H9 (cell line): ENCODE measurements around the gene ACOT13. TPM values are rescaled to one million over a fixed set of nuclear protein-coding genes. Genes with fewer than 3 reads are reported as not detected.

Experiments
- DNase-seq: peaks from one replicate; pipeline ENCODE4 v3.0.0-alpha.2; 2017
- H2AFZ ChIP-seq: one replicate; pipeline ENCODE4 v1.6.1; 2013; ENCODE audit warnings: mild to moderate bottlenecking, low read length, control low read depth, moderate library complexity
- H2AK5ac ChIP-seq: 2 replicates; pipeline ENCODE4 v1.6.1; 2013; ENCODE audit warnings: low read length, control low read depth, mixed read lengths; ENCODE audit not compliant: insufficient read length
- H2BK120ac ChIP-seq: one replicate; pipeline ENCODE4 v1.6.1; 2013; ENCODE audit warnings: low read depth, mild to moderate bottlenecking, low read length, control low read depth, inconsistent platforms; ENCODE audit not compliant: poor library complexity, severe bottlenecking
- H2BK12ac ChIP-seq: 2 replicates; pipeline ENCODE4 v1.6.1; 2013; ENCODE audit warnings: low read length, control low read depth, mixed read lengths, low read depth; ENCODE audit not compliant: insufficient read length
- H2BK15ac ChIP-seq: 2 replicates; pipeline ENCODE4 v1.6.1; 2013; ENCODE audit warnings: low read depth, low read length, control low read depth
- H2BK20ac ChIP-seq: one replicate; pipeline ENCODE4 v1.6.1; 2013; ENCODE audit warnings: low read depth, mild to moderate bottlenecking, low read length, control low read depth, inconsistent platforms; ENCODE audit not compliant: poor library complexity, severe bottlenecking
- H2BK5ac ChIP-seq: 2 replicates; pipeline ENCODE4 v1.6.1; 2013; ENCODE audit warnings: low read length, control low read depth, mixed read lengths; ENCODE audit not compliant: insufficient read length
- H3K14ac ChIP-seq: 2 replicates; pipeline ENCODE4 v1.6.1; 2013; ENCODE audit warnings: low read length, control low read depth; ENCODE audit not compliant: insufficient read depth
- H3K18ac ChIP-seq: 2 replicates; pipeline ENCODE4 v1.6.1; 2013; ENCODE audit warnings: low read depth, mild to moderate bottlenecking, mixed read lengths, low read length, control low read depth; ENCODE audit not compliant: insufficient read length
- H3K23ac ChIP-seq: 2 replicates; pipeline ENCODE4 v1.6.1; 2013; ENCODE audit warnings: low read length, control low read depth, mixed read lengths, low read depth; ENCODE audit not compliant: insufficient read length
- H3K23me2 ChIP-seq: 2 replicates; pipeline ENCODE4 v1.6.1; 2013; ENCODE audit warnings: low read depth, mild to moderate bottlenecking, mixed read lengths, low read length, control low read depth; ENCODE audit not compliant: insufficient read length, poor library complexity, severe bottlenecking
- H3K27ac ChIP-seq: 2 replicates; pipeline ENCODE4 v1.5.1; 2013; ENCODE audit warnings: low read length, control low read depth, mixed read lengths, low read depth; ENCODE audit not compliant: insufficient read length
- H3K27me3 ChIP-seq: 2 replicates; pipeline ENCODE4 v1.6.1; 2013; ENCODE audit warnings: low read length, control low read depth, inconsistent platforms; ENCODE audit not compliant: insufficient read depth
- H3K4ac ChIP-seq: 2 replicates; pipeline ENCODE4 v1.6.1; 2013; ENCODE audit warnings: low read depth, mild to moderate bottlenecking, control low read depth, inconsistent platforms, low read length, moderate library complexity
- H3K4me1 ChIP-seq: 2 replicates; pipeline ENCODE4 v1.6.1; 2013; ENCODE audit warnings: low read length, control low read depth, inconsistent platforms; ENCODE audit not compliant: insufficient read depth
- H3K4me2 ChIP-seq: 2 replicates; pipeline ENCODE4 v1.6.1; 2013; ENCODE audit warnings: low read length, control low read depth, mixed read lengths; ENCODE audit not compliant: insufficient read length, insufficient read depth
- H3K56ac ChIP-seq: 2 replicates; pipeline ENCODE4 v1.6.1; 2013; ENCODE audit warnings: low read depth, mild to moderate bottlenecking, mixed read lengths, low read length, control low read depth; ENCODE audit not compliant: insufficient read length
- H3K79me1 ChIP-seq: 2 replicates; pipeline ENCODE4 v1.6.1; 2013; ENCODE audit warnings: low read depth, mild to moderate bottlenecking, moderate library complexity, low read length, control low read depth, inconsistent platforms; ENCODE audit not compliant: insufficient read depth, poor library complexity, severe bottlenecking
- H3K79me2 ChIP-seq: 2 replicates; pipeline ENCODE4 v1.6.1; 2013; ENCODE audit warnings: low read length, control low read depth, inconsistent platforms; ENCODE audit not compliant: insufficient read depth
- H3K9ac ChIP-seq: 2 replicates; pipeline ENCODE4 v1.6.1; 2013; ENCODE audit warnings: low read length, control low read depth, mixed read lengths; ENCODE audit not compliant: insufficient read length; ENCODE audit errors: extremely low read depth
- H3K9me3 ChIP-seq: one replicate; pipeline ENCODE4 v1.6.1; 2013; ENCODE audit warnings: low read depth, low read length, inconsistent platforms; ENCODE audit not compliant: control insufficient read depth
- H3T11ph ChIP-seq: one replicate; pipeline ENCODE4 v1.6.1; 2013; ENCODE audit warnings: mild to moderate bottlenecking, low read length, control low read depth, inconsistent platforms
- H4K20me1 ChIP-seq: one replicate; pipeline ENCODE4 v1.6.1; 2013; ENCODE audit not compliant: control insufficient read depth, insufficient read length, insufficient read depth
- H4K5ac ChIP-seq: 2 replicates; pipeline ENCODE4 v1.6.1; 2013; ENCODE audit warnings: low read depth, mild to moderate bottlenecking, mixed read lengths, low read length, control low read depth; ENCODE audit not compliant: insufficient read length
- H4K8ac ChIP-seq: replicated peaks from 2 replicates; pipeline ENCODE4 v1.6.1; 2013; ENCODE audit warnings: low read length, control low read depth, mixed read lengths, low read depth; ENCODE audit not compliant: insufficient read length
- H4K91ac ChIP-seq: 2 replicates; pipeline ENCODE4 v1.6.1; 2013; ENCODE audit warnings: low read depth, mild to moderate bottlenecking, moderate library complexity, mixed read lengths, low read length, control low read depth; ENCODE audit not compliant: insufficient read length
- H3K27ac Mint-ChIP-seq, 3 experiments: 2 replicates in 2 of 3; 3 replicates in 1 of 3; pipeline ENCODE4 v1.8.0; 2020 to 2021; ENCODE audit warnings: mixed read lengths in 3 of 3, mild to moderate bottlenecking in 1 of 3, moderate library complexity in 1 of 3
- H3K27me3 Mint-ChIP-seq: 2 replicates; pipeline ENCODE4 v1.8.0; 2021; ENCODE audit warnings: low read depth, mild to moderate bottlenecking, moderate library complexity, mixed read lengths
- H3K36me3 Mint-ChIP-seq, 3 experiments: 2 replicates in 2 of 3; 3 replicates in 1 of 3; pipeline ENCODE4 v1.8.0; 2020 to 2021; ENCODE audit warnings: low read depth in 3 of 3, mixed read lengths in 3 of 3; ENCODE audit not compliant: insufficient read depth in 1 of 3
- H3K4me1 Mint-ChIP-seq, 2 experiments: 2 replicates each; pipeline ENCODE4 v1.8.0; 2020; ENCODE audit warnings: mixed read lengths in 2 of 2
- H3K4me3 Mint-ChIP-seq, 2 experiments: 2 replicates in 1 of 2; 3 replicates in 1 of 2; pipeline ENCODE4 v1.8.0; 2020 to 2021; ENCODE audit warnings: mild to moderate bottlenecking in 2 of 2, mixed read lengths in 2 of 2, moderate library complexity in 1 of 2
- H3K9me3 Mint-ChIP-seq, 2 experiments: 2 replicates in 1 of 2; 3 replicates in 1 of 2; pipeline ENCODE4 v1.8.0; 2020; ENCODE audit warnings: mild to moderate bottlenecking in 2 of 2, mixed read lengths in 2 of 2, moderate library complexity in 1 of 2
- CTCF ChIP-seq: fragments of 200-600 bp; sonication (generic); conservative IDR thresholded peaks from 3 replicates; pipeline ENCODE4 v1.8.0; 2021; ENCODE audit warnings: antibody characterized with exemption, mild to moderate bottlenecking
- WGBS: extraction: QIAGEN DNeasy Blood & Tissue Kit; methylation state at CpG from one replicate; pipeline ENCODE4 v1.1.7; 2013; ENCODE audit warnings: missing lambda C conversion rate, low lambda C conversion rate, mixed read lengths; ENCODE audit not compliant: insufficient read length; ENCODE audit errors: extremely low coverage; 5-methylcytosine and 5-hydroxymethylcytosine counted together
- total RNA-seq: library from RNA; stranded (reverse); gene quantifications from 2 replicates; pipeline ENCODE4 v1.2.1, GENCODE V29; 2021

ACOT13 gene
- total RNA-seq, 1 experiment from 2014 or later, result 38.0 TPM

DNA sequence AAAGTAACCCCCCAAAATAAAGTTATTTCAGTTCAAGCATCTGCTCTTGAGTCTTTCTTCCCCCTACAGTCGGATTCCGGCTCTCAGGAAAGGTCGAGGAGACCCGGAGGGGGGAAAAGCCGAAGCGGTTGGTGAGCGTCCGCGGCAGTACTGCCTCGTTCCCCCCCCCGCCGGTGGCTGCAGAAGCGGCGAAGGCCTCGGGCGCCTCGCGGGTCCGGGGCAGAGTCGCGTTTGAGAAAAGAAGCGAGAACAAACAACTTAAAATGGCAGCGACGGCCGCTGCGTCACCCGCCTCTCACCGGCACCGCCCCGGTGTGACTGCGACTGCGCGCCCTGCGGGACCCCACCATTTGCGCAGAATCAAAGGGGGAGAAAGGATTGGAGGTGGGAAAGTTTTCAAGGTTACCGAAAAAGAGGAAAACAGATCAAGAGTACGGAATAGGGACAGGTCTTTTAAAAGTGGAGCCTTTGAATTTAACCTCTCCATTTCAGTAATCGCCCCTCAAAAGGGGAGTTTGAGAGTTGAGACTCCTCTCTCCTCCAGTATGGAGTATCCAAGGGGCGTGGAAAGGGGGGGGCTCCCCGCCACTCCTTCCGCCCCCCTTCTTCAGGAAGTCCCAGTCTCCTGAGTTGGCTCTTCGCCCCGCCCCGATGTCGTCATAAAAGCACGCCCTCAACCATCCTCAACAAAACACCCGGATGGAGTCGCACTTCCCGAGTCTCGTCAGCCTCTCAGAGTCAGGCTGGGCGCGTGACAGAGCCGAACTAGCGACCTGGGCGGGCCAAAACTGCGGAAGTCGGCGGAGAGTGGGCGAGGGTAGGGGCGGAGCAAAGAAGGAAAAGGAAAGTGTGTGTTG, 54.0 kb downstream of the ACOT13 start:
- peak overlapping the region; percentile 94 for H3K4me2 ChIP-seq
- H4K91ac ChIP-seq, result peak overlapping the region; percentile 91
- H3K56ac ChIP-seq, result no peak overlapping the region
- H3K4ac ChIP-seq, result peak overlapping the region; percentile 80; the same call in 1 of the 2 replicates
- no peaks in the 10 kb centered on the region for H3K27me3 ChIP-seq
- H3K36me3 Mint-ChIP-seq, result peaks cover 26 to 38% (median 36%) of the 10 kb centered on the region in 3 experiments
- H3K23me2 ChIP-seq, result peaks cover 13% of the 10 kb centered on the region
- peak overlapping the region; percentile 94 for H3K9ac ChIP-seq
- H3T11ph ChIP-seq, result peak overlapping the region; percentile 30
- no peaks in the 10 kb centered on the region for H3K9me3 Mint-ChIP-seq
- H2BK20ac ChIP-seq, result no peak overlapping the region
- no peak overlapping the region for H4K5ac ChIP-seq
- H2AK5ac ChIP-seq, result no peak overlapping the region
- H3K27ac Mint-ChIP-seq, result peak overlapping the region; percentile 99 to 100 (median 100)
- H3K27ac ChIP-seq, result peak overlapping the region; percentile 95
- H2BK5ac ChIP-seq, result peak overlapping the region; percentile 27
- no peaks in the 10 kb centered on the region for H4K20me1 ChIP-seq
- peaks cover 18 to 29% of the 10 kb centered on the region in 2 experiments for H3K4me1 Mint-ChIP-seq
- DNase-seq, result peak; percentile 100
- WGBS, result no CpG with 5 or more reads among the region's 60 CpGs
- H4K8ac ChIP-seq, result no peak overlapping the region
- H3K9me3 ChIP-seq, result no peaks in the 10 kb centered on the region
- H2AFZ ChIP-seq, result no peak overlapping the region
- peaks cover 30% of the 10 kb centered on the region for H3K79me2 ChIP-seq
- no peak for TF ChIP-seq CTCF
- peak overlapping the region; percentile 95 for H3K18ac ChIP-seq
- peak overlapping the region; percentile 96 to 99 for H3K4me3 Mint-ChIP-seq
- H3K23ac ChIP-seq, result no peak overlapping the region
- H2BK120ac ChIP-seq, result peak overlapping the region; percentile 74
- no peaks in the 10 kb centered on the region for H3K27me3 Mint-ChIP-seq
- no peak overlapping the region for H2BK15ac ChIP-seq
- H3K14ac ChIP-seq, result peak overlapping the region; percentile 98
- no peaks in the 10 kb centered on the region for H3K4me1 ChIP-seq
- no peak overlapping the region for H2BK12ac ChIP-seq
- H3K79me1 ChIP-seq, result no peaks in the 10 kb centered on the region
